Fibroblast of lung (primary cell): ENCODE results near the gene RASA4B. TPM values are rescaled to one million over a fixed set of nuclear protein-coding genes. Genes with fewer than 3 reads are reported as not detected.

Experiments used
- DNase-seq, 2 donors: peaks; one replicate each; pipeline versions ENCODE4 v3.0.0 to v3.0.0-alpha.2; 2010; ENCODE audit warnings: low read depth in 2 of 2
- H2AFZ ChIP-seq: 2 replicates; pipeline ENCODE4 v1.5.1; 2012; ENCODE audit warnings: low read length, control low read depth, inconsistent platforms
- H3K27ac ChIP-seq: 2 replicates; pipeline ENCODE4 v1.5.1; 2011; ENCODE audit warnings: low read length, control low read depth; ENCODE audit not compliant: insufficient read depth
- H3K27me3 ChIP-seq: 2 replicates; pipeline ENCODE4 v1.5.1; 2011; ENCODE audit warnings: mild to moderate bottlenecking, low read length; ENCODE audit not compliant: control insufficient read depth, insufficient read depth
- H3K36me3 ChIP-seq: 2 replicates; pipeline ENCODE4 v1.5.1; 2011; ENCODE audit warnings: low read length; ENCODE audit not compliant: control insufficient read depth, insufficient read depth
- H3K4me1 ChIP-seq: 2 replicates; pipeline ENCODE4 v1.5.1; 2011; ENCODE audit warnings: low read length; ENCODE audit not compliant: control insufficient read depth, insufficient read depth; ENCODE audit errors: extremely low read depth
- H3K4me2 ChIP-seq: 2 replicates; pipeline ENCODE4 v1.5.1; 2011; ENCODE audit warnings: low read length, control low read depth; ENCODE audit not compliant: insufficient read depth; ENCODE audit errors: extremely low read depth
- H3K4me3 ChIP-seq, 4 experiments: fragments of 200-600 bp in 1 of 4; sonication (generic) in 1 of 4; replicated peaks in 1 of 4; 2 replicates each; pipeline ENCODE4 v1.5.1; 2011 to 2016; ENCODE audit warnings: low read length in 4 of 4, low read depth in 3 of 4, mild to moderate bottlenecking in 3 of 4, control low read depth in 2 of 4, inconsistent platforms in 1 of 4, mixed read lengths in 1 of 4; ENCODE audit not compliant: insufficient read depth in 1 of 4; ENCODE audit errors: control extremely low read depth in 1 of 4
- H3K79me2 ChIP-seq: 2 replicates; pipeline ENCODE4 v1.5.1; 2012; ENCODE audit warnings: mild to moderate bottlenecking, low read length, inconsistent platforms; ENCODE audit not compliant: control insufficient read depth, insufficient read depth
- H3K9ac ChIP-seq: 2 replicates; pipeline ENCODE4 v1.5.1; 2011; ENCODE audit warnings: mild to moderate bottlenecking, low read length, control low read depth; ENCODE audit not compliant: insufficient read depth
- H3K9me3 ChIP-seq: 2 replicates; pipeline ENCODE4 v1.5.1; 2012; ENCODE audit warnings: low read depth, low read length; ENCODE audit not compliant: control insufficient read depth, insufficient read depth
- H4K20me1 ChIP-seq: 2 replicates; pipeline ENCODE4 v1.5.1; 2011; ENCODE audit warnings: low read length; ENCODE audit not compliant: control insufficient read depth, insufficient read depth; ENCODE audit errors: extremely low read depth
- CTCF ChIP-seq, 2 donors: IDR thresholded peaks in 1 of 2; conservative IDR thresholded peaks in 1 of 2; 1 replicate in 1 of 2; 2 replicates in 1 of 2; pipeline ENCODE4 v1.5.1; 2011 to 2012; ENCODE audit warnings: low read length in 2 of 2, control low read depth in 1 of 2, inconsistent platforms in 1 of 2, low read depth in 1 of 2, mild to moderate bottlenecking in 1 of 2
- EZH2 ChIP-seq: IDR thresholded peaks from 2 replicates; pipeline ENCODE4 v1.5.1; 2012; ENCODE audit warnings: low read length, control low read depth, mild to moderate bottlenecking; ENCODE audit errors: missing control alignments
- polyA plus RNA-seq, 2 donors: library from polyadenylated mRNA; depleted of rRNA in 1 of 2; stranded (reverse) in 1 of 2; unstranded in 1 of 2; fragments of >200 nt; gene quantifications; 2 replicates each; pipeline ENCODE4 v1.2.1, GENCODE V29; 2011 to 2012; ENCODE audit warnings: missing spikeins in 1 of 2
- total RNA-seq: library from RNA; depleted of rRNA; stranded (reverse); fragments of >200 nt; gene quantifications from 2 replicates; pipeline ENCODE4 v1.2.1, GENCODE V29; 2014

Gene RASA4B
- total and polyA plus RNA-seq, 2 donors (not counting 1 experiment from before 2014, with no cell fraction given), result 1.4 to 1.5 TPM

GRCh38 chr7:102454468-102454867 is 63.1 kb downstream of the RASA4B start:
- no peak overlapping the region for H3K4me3 ChIP-seq
- TF ChIP-seq CTCF (conservative IDR thresholded peaks at IDR 0.05 in 1 of 2, IDR thresholded peaks at IDR 0.05 in 1 of 2; ENCODE audit: low read depth in 1 of 2, low read length in 2 of 2) (no peak), EZH2 (no peak)
- H3K36me3 ChIP-seq, result peaks cover 6% of the 10 kb centered on the region
- DNase-seq, result no peak
- no peak overlapping the region for H2AFZ ChIP-seq
- H3K4me2 ChIP-seq, result no peak overlapping the region
- H3K27ac ChIP-seq, result no peak overlapping the region
- no peaks in the 10 kb centered on the region for H3K9me3 ChIP-seq
- no peaks in the 10 kb centered on the region for H3K27me3 ChIP-seq
- no peak overlapping the region for H3K9ac ChIP-seq
- no peaks in the 10 kb centered on the region for H3K4me1 ChIP-seq
- no peaks in the 10 kb centered on the region for H3K79me2 ChIP-seq
- no peaks in the 10 kb centered on the region for H4K20me1 ChIP-seq

GRCh38 chr7:102453319-102453718 is 64.3 kb downstream of the RASA4B start:
- Histone ChIP-seq H4K20me1 (no peaks in the 10 kb centered on the region), H3K36me3 (peaks cover 6% of the 10 kb centered on the region), H3K4me1 (no peaks in the 10 kb centered on the region), H3K9me3 (no peaks in the 10 kb centered on the region), H3K4me2 (no peak overlapping the region), H3K79me2 (no peaks in the 10 kb centered on the region), H3K27me3 (no peaks in the 10 kb centered on the region), H3K4me3 (no peak overlapping the region), H2AFZ (no peak overlapping the region), H3K9ac (no peak overlapping the region), H3K27ac (no peak overlapping the region)
- DNase-seq, result no peak
- TF ChIP-seq EZH2, result no peak
- TF ChIP-seq CTCF (conservative IDR thresholded peaks at IDR 0.05 in 1 of 2, IDR thresholded peaks at IDR 0.05 in 1 of 2; ENCODE audit: low read depth in 1 of 2, low read length in 2 of 2), result no peak

- no peaks in the 10 kb centered on the region for H3K4me1 ChIP-seq
- no peak overlapping the region for H3K27ac ChIP-seq
- H3K36me3 ChIP-seq, result peaks cover 3% of the 10 kb centered on the region
- H3K9me3 ChIP-seq, result no peaks in the 10 kb centered on the region
- no peak for DNase-seq
- no peaks in the 10 kb centered on the region for H3K27me3 ChIP-seq
- H4K20me1 ChIP-seq, result no peaks in the 10 kb centered on the region
- H3K79me2 ChIP-seq, result no peaks in the 10 kb centered on the region
- H3K4me3 ChIP-seq, result no peak overlapping the region
- H2AFZ ChIP-seq, result no peak overlapping the region
- H3K4me2 ChIP-seq, result no peak overlapping the region
- H3K9ac ChIP-seq, result no peak overlapping the region
- no peak for TF ChIP-seq CTCF (conservative IDR thresholded peaks at IDR 0.05 in 1 of 2, IDR thresholded peaks at IDR 0.05 in 1 of 2; ENCODE audit: low read depth in 1 of 2, low read length in 2 of 2)
- no peak for TF ChIP-seq EZH2
Observed at GRCh38 chr7:102452451-102452850, 65.1 kb downstream of the RASA4B start.
